Activated CD8-positive, alpha-beta memory T cell treated with anti-CD3 and anti-CD28 coated beads for 1 hour (primary cell): ENCODE results near the gene NTN3.
A peak's percentile ranks its signal among the peaks of the same experiment; 100 is the strongest.

Experiments used
- DNase-seq, 2 donors: peaks; one replicate each; pipeline ENCODE4 v3.0.0-alpha.2; 2020; ENCODE audit warnings: low read depth in 1 of 2; ENCODE audit errors: extremely low read depth in 1 of 2

NTN3 gene

DNA sequence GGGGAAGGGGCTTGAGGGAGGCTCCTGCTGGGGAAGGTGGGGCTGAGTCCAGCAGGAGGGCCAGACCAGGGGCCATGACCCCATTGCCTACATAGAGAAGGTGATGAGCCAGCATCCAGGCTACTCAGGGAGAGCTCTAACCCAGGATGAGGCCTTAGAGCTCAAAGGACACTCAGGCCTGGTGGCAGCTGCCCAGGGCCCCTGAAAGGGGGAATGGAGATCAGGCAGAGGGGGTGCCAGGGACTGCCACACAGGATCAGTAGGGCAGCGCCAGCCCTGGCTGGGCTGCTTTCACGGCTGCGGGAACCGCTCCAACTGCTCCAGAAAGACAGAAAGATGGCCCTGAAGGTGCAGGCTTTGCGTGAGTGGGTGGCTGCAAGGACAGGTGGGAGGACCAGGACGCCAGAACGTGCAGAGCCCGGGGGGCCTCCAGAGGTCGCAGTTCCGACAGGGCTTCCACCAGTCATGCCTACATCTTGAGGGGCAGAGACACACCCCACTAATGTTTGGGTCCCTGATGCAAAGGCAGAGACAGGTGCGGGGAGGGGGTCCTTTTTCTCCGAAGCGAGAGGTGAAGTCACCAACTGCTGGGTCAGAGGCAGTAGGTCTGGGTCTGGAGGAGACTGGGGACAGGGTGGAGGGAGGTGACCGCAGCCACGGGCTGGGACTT, 41.8 kb downstream of the NTN3 start:
- DNase-seq: no peak

DNA sequence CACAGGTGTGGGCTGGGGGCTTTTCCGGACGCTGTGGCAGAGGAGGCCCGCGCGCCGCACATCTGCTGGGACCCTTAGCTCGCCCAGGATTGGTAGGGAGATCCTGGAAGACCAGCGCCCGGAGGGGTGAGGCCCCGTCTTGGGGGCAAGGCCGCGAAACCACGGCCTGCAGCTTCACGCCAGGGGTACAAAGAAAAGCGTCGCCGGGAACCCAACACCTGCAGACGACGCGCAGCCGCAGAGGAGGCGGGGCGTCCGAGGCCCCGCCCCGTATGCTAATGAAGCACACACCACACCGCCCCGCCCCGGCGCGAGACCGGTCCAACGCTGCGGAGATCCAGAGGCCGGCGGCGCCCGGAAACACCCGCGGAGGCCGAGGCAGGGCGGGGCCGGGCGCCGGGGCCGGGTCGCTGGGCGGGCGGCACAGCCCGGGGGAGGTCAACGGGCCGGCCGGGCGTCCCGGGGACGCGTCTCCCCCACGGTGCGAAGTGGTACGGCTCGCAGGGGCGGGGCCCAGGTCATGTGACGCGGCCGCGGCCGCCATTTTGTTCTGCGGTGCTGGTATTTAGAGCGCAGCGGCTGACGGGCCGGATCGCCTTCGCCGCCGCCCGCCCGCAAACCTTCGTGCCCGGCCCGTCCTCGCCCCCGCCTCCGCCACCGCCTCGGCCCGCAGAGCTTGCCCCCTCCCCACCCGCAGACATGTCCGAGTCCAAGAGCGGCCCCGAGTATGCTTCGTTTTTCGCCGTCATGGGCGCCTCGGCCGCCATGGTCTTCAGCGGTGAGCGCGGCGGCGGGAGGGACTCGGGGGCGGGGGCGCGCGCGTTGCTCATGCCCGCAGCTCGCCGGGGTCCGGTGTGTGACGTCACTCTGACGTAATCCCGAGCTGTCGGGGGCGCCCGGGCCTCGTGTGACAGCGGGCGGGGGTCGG, 42.6 kb downstream of the NTN3 start, which contains the start of gene ATP6V0C:
TSS of gene ATP6V0C (plus strand) at position 548 of the 928 bp plus-strand sequence. CDS start at position 700, 152 bp downstream.
- DNase-seq: peak; percentile 76 to 87

GRCh38 chr16:2514333-2515179, 43.5 kb downstream of the NTN3 start:
- DNase-seq: no peak

- DNase-seq: no peak
These were observed 44.2 kb downstream of the NTN3 start for GRCh38 chr16:2515180-2515851.

DNA sequence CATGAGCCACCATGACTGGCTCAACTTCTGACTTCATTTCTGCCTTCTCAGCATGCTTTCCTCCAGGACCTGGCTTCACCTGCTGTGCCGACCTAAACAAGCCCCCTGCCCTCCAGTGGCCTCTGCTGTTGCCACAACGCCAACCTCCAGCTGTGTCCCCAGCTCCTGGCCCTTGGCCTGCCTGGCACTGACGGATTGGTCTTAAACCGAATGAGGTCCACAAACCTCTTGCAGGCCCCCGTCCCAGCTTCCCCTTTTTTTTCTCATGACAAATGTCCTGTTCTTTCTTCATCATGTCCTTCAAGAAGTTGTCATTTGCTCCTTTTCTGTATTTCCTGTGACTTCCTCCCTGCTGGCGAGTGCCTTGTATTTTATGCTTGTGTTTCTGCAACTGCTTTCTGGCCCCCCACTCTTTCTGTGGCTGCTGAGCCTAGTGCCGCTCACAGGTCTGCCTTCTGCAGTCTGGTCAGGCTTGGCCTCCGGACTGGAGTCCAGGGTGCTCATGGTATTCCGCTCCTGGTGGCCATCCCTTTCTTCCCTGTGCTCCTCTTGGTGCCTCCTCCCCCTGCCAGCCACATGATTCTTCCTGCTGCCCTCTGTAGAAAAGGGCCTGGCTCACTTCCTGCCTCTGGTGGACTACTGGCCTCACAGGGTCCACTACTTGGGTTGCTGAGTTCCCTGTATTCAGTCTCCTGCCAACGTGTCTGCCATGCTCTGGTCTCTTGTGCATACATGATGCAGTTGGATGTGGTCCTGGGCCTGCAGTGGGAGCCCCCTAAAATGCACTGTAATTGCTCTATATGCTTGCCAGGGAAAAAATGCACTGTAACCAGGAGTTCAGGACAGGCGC, 45.5 kb downstream of the NTN3 start:
- DNase-seq: no peak

DNA sequence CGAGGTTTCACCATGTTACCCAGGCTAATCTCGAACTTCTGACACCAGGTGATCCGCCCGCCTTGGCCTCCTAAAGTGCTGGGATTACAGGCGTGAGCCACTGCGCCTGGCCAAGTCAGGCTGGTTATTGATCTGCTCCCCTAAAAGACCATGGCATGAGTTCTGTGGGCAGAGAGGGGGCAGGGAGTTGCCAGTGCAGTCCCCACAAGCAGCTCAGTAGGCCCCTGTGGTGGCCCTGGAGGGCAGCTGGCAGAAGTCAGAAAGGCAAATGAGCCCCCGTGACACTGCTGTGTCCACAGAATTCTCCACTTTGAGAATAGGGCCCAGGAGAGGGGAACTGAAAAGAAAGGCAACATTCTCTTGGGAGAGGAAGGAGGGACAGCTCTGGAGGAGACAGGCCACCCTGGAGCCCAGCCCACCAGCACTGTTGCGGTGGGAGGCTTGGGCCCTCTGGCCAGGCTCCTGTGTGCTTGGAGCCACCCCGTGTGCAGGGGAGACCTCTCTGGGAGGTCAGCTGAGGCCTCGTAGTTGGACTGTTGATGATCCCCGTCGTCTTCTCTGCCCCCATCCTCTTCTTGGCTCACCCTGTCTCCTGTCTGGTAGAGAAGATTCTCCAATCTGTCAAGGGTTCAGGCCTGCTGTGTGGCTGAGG, 47.0 kb downstream of the NTN3 start:
- no peak for DNase-seq

DNA sequence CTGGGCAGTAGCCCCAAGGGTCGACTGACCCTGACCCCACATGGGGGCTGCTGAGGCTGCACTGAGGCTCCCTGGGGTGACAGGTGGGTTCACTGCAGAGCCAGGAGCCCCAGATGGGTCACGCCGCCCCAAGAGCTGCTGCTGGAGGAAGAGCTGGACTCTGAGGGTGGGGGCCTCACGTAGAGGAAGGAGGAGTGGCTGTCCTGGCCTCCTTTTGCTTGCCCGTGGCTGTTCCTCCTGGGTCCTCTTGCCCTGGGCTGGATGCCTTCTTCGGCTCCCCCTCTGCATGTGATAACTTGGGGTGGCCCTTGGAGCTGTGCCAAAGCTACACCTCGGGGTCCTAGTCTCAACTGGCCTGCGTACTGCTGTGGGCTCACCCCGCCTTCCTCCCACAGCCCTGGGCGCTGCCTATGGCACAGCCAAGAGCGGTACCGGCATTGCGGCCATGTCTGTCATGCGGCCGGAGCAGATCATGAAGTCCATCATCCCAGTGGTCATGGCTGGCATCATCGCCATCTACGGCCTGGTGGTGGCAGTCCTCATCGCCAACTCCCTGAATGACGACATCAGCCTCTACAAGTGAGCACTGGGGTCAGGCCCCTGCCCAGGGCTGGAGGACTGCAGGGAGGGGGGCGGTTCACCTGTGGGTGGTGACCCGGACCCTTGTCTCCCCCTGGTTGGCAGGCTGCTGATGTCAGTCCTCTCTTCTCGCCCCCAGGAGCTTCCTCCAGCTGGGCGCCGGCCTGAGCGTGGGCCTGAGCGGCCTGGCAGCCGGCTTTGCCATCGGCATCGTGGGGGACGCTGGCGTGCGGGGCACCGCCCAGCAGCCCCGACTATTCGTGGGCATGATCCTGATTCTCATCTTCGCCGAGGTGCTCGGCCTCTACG, 48.0 kb downstream of the NTN3 start:
- DNase-seq: no peak

- DNase-seq: no peak
These were observed 48.6 kb downstream of the NTN3 start for GRCh38 chr16:2519711-2520080.

DNA sequence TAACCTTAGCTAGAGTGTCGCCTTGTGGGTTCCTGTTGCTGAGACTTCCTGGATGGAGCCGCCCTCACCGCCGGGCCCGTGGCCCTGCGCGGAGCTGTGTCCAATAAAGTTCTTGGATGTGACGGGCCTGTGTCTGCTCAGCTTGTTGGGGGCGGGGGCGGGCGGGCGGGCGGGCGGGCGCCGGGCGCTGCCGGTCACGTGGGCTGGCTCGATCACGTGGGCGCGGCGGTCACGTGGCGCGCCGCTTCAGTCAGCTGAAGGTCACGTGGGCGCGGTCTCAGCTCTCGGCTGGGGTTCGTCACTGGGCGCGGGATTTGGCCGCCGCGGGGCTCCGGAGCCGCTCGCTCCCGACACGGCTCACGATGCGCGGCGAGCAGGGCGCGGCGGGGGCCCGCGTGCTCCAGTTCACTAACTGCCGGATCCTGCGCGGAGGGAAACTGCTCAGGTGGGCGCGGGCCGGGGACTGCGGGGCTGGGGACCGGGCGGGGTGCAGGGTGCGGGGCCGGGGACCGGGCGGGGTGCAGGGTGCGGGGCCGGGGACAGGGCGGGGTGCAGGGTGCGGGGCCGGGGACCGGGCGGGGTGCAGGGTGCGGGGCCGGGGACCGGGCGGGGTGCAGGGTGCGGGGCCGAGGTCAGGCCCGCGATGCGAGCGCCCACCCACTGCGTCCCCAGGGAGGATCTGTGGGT, 49.1 kb downstream of the NTN3 start, which contains the start of gene AMDHD2:
TSS of gene AMDHD2 (plus strand) at position 275 of the 687 bp plus-strand sequence. CDS start at position 363, 88 bp downstream.
- peak; percentile 66 to 87 for DNase-seq

DNA sequence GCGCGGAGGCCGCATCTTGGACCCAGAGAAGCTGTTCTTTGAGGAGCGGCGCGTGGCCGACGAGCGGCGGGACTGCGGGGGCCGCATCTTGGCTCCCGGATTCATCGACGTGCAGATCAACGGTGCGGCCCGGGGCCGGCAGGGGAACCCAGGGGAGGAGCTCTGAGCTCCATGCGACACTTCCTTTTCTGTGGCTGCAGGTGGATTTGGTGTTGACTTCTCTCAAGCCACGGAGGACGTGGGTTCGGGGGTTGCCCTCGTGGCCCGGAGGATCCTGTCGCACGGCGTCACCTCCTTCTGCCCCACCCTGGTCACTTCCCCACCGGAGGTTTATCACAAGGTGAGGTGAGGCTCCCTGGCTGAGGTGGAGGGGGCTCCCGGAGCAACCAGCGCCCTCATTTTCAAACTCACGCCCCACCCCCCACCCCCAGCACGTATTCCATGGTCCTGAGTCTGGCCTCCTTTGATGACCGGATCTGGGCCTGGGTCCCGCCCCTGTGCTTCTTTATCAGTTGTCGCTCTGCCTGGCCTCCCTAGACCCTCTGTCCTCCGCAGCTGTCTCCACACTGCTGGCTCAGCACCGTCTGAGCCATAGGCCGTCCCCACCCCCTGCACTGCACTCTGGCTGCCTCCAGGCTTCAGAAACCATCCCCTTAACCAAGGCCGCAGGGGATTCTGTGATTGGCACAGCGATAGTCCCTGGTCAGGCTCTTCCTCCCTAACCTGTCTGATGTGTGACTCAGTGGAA, 49.9 kb downstream of the NTN3 start:
- no peak for DNase-seq
